ENCODE data around the gene TSBP1.

DNA sequence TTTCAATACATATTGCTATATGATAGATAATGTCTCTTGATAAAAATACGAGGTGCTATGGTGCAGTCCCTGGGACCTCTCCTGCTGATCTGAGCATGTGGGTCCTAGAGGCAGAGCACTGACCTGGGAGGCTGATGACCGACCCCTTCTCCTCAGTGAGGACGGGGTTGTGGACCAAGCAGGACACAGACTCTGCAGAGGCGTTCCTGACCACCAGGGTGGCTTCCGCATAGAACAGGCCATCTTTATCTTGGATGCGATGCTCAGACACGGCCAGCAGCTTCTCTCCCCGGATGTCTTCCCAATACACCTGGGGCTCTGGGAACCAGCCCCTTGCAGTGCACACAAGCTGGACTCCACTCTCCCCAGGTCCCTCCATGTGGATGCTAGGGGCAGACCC is 31.1 kb upstream of the TSBP1 start:
- TF ChIP-seq, protein P1, sequence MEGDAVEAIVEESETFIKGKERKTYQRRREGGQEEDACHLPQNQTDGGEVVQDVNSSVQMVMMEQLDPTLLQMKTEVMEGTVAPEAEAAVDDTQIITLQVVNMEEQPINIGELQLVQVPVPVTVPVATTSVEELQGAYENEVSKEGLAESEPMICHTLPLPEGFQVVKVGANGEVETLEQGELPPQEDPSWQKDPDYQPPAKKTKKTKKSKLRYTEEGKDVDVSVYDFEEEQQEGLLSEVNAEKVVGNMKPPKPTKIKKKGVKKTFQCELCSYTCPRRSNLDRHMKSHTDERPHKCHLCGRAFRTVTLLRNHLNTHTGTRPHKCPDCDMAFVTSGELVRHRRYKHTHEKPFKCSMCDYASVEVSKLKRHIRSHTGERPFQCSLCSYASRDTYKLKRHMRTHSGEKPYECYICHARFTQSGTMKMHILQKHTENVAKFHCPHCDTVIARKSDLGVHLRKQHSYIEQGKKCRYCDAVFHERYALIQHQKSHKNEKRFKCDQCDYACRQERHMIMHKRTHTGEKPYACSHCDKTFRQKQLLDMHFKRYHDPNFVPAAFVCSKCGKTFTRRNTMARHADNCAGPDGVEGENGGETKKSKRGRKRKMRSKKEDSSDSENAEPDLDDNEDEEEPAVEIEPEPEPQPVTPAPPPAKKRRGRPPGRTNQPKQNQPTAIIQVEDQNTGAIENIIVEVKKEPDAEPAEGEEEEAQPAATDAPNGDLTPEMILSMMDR (IDR thresholded peaks at IDR 0.05), result no peak
- TF ChIP-seq POLR2A (IDR thresholded peaks at IDR 0.05), result no peak
- no peak for TF ChIP-seq POLR2AphosphoS5 (IDR thresholded peaks at IDR 0.05)
- no peak for TF ChIP-seq EP300 (IDR thresholded peaks at IDR 0.05)
